DND-41 (cell line): ENCODE data around the gene SMARCD1.

Source experiments
- ATAC-seq: fragments of 200-7000 bp; cut with Tn5 transposase; 3 replicates; pipeline ENCODE4 v1.9.1; 2021; ENCODE audit warnings: low read depth; ENCODE audit not compliant: insufficient read depth
- DNase-seq: peaks from one replicate; pipeline ENCODE4 v3.0.0-alpha.2; 2020
- H2AFZ ChIP-seq: 2 replicates; pipeline ENCODE4 v1.6.0; 2012; ENCODE audit warnings: low read depth, low read length
- H3K27ac ChIP-seq: 2 replicates; pipeline ENCODE4 v1.5.1; 2012; ENCODE audit warnings: low read length, inconsistent platforms
- H3K27me3 ChIP-seq: fragments of 200-600 bp; sonication (generic); 2 replicates; pipeline ENCODE4 v1.6.0; 2012; ENCODE audit warnings: low read length, mild to moderate bottlenecking, inconsistent platforms; ENCODE audit not compliant: insufficient read depth, poor library complexity
- H3K36me3 ChIP-seq: 2 replicates; pipeline ENCODE4 v1.5.1; 2012; ENCODE audit warnings: low read length, inconsistent platforms; ENCODE audit not compliant: insufficient read depth
- H3K4me1 ChIP-seq: 2 replicates; pipeline ENCODE4 v1.5.1; 2012; ENCODE audit warnings: mild to moderate bottlenecking, low read length; ENCODE audit not compliant: insufficient read depth
- H3K4me2 ChIP-seq: 2 replicates; pipeline ENCODE4 v1.6.0; 2012; ENCODE audit warnings: mild to moderate bottlenecking, moderate library complexity, low read length, inconsistent platforms; ENCODE audit not compliant: insufficient read depth
- H3K4me3 ChIP-seq, 2 experiments: fragments of 200-600 bp in 1 of 2; shearing (Covaris generic) in 1 of 2; 2 replicates each; pipeline ENCODE4 v1.5.1; 2012 to 2016; ENCODE audit warnings: inconsistent platforms in 2 of 2, low read length in 2 of 2, mild to moderate bottlenecking in 2 of 2, low read depth in 1 of 2, moderate library complexity in 1 of 2
- H3K79me2 ChIP-seq: 2 replicates; pipeline ENCODE4 v1.6.0; 2012; ENCODE audit warnings: low read length, inconsistent platforms; ENCODE audit not compliant: insufficient read depth
- H3K9ac ChIP-seq: 2 replicates; pipeline ENCODE4 v1.6.0; 2012; ENCODE audit warnings: low read depth, mild to moderate bottlenecking, inconsistent platforms, low read length, moderate library complexity
- H3K9me3 ChIP-seq: 2 replicates; pipeline ENCODE4 v1.5.1; 2012; ENCODE audit warnings: low read length, moderate library complexity, mild to moderate bottlenecking, inconsistent platforms; ENCODE audit not compliant: insufficient read depth, severe bottlenecking
- H4K20me1 ChIP-seq: 2 replicates; pipeline ENCODE4 v1.6.0; 2012; ENCODE audit warnings: low read length; ENCODE audit not compliant: insufficient read depth
- EZH2 ChIP-seq: IDR thresholded peaks from 3 replicates; pipeline ENCODE4 v1.6.1; 2012; ENCODE audit warnings: borderline replicate concordance, low read depth, mild to moderate bottlenecking, moderate library complexity, low read length, inconsistent platforms; ENCODE audit not compliant: severe bottlenecking
- TF ChIP-seq, protein P1 (sequence below): IDR thresholded peaks from 2 replicates; pipeline ENCODE4 v1.5.1; 2012; ENCODE audit warnings: borderline replicate concordance, low read length, moderate library complexity, mild to moderate bottlenecking; ENCODE audit not compliant: poor library complexity, severe bottlenecking; ENCODE audit errors: extremely low read depth

Gene SMARCD1

DNA sequence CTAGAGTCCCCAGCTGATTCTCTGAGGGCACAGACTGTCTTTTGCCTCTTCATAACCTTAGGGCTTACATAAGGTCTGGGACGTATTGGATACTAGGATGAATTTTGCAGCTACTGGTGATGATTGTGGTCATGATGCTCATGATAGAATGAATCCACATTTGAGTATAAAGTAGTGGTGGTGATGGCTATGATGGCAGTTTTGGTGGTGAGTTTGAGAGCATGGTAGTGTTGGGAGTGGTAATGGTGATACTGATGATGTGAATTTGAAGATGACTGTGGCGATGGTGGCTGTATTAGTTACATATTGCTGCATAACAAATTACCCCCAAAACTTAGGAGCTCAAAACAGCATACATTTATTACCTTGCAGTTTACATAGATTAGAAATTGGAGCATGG lies 41.8 kb upstream of the SMARCD1 start:
- TF ChIP-seq, protein P1, sequence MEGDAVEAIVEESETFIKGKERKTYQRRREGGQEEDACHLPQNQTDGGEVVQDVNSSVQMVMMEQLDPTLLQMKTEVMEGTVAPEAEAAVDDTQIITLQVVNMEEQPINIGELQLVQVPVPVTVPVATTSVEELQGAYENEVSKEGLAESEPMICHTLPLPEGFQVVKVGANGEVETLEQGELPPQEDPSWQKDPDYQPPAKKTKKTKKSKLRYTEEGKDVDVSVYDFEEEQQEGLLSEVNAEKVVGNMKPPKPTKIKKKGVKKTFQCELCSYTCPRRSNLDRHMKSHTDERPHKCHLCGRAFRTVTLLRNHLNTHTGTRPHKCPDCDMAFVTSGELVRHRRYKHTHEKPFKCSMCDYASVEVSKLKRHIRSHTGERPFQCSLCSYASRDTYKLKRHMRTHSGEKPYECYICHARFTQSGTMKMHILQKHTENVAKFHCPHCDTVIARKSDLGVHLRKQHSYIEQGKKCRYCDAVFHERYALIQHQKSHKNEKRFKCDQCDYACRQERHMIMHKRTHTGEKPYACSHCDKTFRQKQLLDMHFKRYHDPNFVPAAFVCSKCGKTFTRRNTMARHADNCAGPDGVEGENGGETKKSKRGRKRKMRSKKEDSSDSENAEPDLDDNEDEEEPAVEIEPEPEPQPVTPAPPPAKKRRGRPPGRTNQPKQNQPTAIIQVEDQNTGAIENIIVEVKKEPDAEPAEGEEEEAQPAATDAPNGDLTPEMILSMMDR = no peak
- TF ChIP-seq EZH2 = no peak
- no peaks in the 10 kb centered on the region for H3K79me2 ChIP-seq
- H3K4me2 ChIP-seq = no peak overlapping the region
- no peaks in the 10 kb centered on the region for H3K36me3 ChIP-seq
- no peak for DNase-seq
- H3K4me1 ChIP-seq = no peaks in the 10 kb centered on the region
- no peak overlapping the region for H3K4me3 ChIP-seq
- no peak overlapping the region for H2AFZ ChIP-seq
- no peak overlapping the region for H3K27ac ChIP-seq
- peaks cover 4% of the 10 kb centered on the region for H3K27me3 ChIP-seq
- no peak overlapping the region for H3K9ac ChIP-seq
- H4K20me1 ChIP-seq = no peaks in the 10 kb centered on the region
- ATAC-seq = no peak
- no peaks in the 10 kb centered on the region for H3K9me3 ChIP-seq

DNA sequence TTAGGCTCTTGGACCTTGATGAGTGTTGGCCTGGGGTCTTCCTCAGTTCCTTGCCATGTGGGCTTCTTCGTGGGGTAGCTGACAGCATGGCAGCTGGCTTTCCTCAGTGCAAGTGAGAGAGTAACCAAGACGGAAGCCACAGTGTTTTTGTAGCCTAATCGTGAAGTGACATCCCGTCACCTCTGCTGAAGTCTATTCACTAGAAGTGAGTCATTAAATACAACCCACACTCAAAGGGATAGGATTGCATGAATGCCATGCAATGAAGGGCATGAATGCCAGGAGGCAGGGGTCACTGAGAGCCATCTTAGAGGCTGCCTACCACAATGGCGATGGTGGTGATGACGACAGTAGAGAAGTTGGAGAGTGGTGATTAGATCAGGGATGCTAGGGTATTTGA lies 41.3 kb upstream of the SMARCD1 start:
- no peak for ATAC-seq
- no peaks in the 10 kb centered on the region for H3K36me3 ChIP-seq

DNA sequence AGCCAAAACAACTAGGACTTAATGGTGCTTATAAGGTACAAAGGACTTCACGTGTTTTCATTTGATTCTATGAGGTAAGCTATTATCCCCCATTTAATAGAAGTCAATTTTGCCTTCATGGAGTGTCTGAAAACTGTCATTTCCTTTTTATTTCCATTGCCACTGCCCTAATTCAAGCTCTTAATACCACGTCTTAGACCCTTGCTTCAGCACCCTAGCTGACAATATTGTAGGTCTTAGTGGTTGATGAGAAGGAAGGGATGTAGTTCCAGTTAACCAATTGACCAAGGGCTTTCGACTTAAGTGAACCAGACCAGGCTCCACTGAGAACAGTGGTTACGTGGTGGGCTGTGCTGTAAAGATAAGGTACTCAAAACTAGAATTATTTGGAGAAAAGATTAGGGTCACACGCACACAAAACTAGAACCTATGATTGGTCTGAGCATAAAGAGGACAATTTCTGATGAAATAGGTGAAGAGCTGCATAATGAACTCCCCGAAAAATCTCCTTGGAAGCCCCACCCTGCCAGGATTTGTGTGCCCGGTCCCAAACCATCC lies 37.4 kb upstream of the SMARCD1 start:
- Histone ChIP-seq H3K4me3 (no peak overlapping the region), H3K27ac (no peak overlapping the region), H4K20me1 (no peaks in the 10 kb centered on the region), H3K9ac (no peak overlapping the region), H3K4me1 (no peaks in the 10 kb centered on the region), H3K27me3 (peaks cover 8% of the 10 kb centered on the region), H3K9me3 (no peaks in the 10 kb centered on the region), H3K4me2 (no peak overlapping the region), H3K36me3 (no peaks in the 10 kb centered on the region), H2AFZ (no peak overlapping the region), H3K79me2 (no peaks in the 10 kb centered on the region)
- DNase-seq (no peak), ATAC-seq (no peak)
- TF ChIP-seq, protein P1 = no peak
- no peak for TF ChIP-seq EZH2

More for the DNA sequence above, 41.3 kb upstream of the SMARCD1 start:
- Histone ChIP-seq H4K20me1 (no peaks in the 10 kb centered on the region), H3K27ac (no peak overlapping the region), H3K27me3 (peaks cover 4% of the 10 kb centered on the region), H3K9ac (no peak overlapping the region), H3K4me3 (no peak overlapping the region), H3K79me2 (no peaks in the 10 kb centered on the region), H2AFZ (no peak overlapping the region), H3K4me1 (no peaks in the 10 kb centered on the region), H3K4me2 (no peak overlapping the region), H3K9me3 (no peaks in the 10 kb centered on the region)
- no peak for TF ChIP-seq EZH2
- TF ChIP-seq, protein P1 = no peak
- DNase-seq = no peak
